Kidney (tissue), 14 donors: ENCODE data around the gene UST. TPM values are rescaled to one million over a fixed set of nuclear protein-coding genes. Genes with fewer than 3 reads are reported as not detected.
"Not testable (repeated sequence)": the region's sequence is repeated elsewhere in the genome, so short reads cannot be mapped to it uniquely, and the experiment has no call there.

Experiments
- DNase-seq, 5 donors: peaks; one replicate each; pipeline ENCODE4 v3.0.0-alpha.2; 2013 to 2020
- FAIRE-seq: peaks from 2 replicates; lab custom pipeline; 2012; peaks lifted over from hg19 to GRCh38; lab: Jason Lieb, UNC
- H3K27ac ChIP-seq, 2 donors: one replicate each; pipeline ENCODE4 v1.7.0; 2013; ENCODE audit warnings: low read depth in 2 of 2, low read length in 2 of 2, inconsistent platforms in 1 of 2
- H3K27me3 ChIP-seq: one replicate; pipeline ENCODE4 v1.7.1; 2013; ENCODE audit warnings: low read length, inconsistent platforms; ENCODE audit not compliant: control insufficient read depth, insufficient read depth
- H3K36me3 ChIP-seq, 3 donors: one replicate each; pipeline versions ENCODE4 v1.7.0 to v1.7.1; 2013; ENCODE audit warnings: low read length in 3 of 3, control low read depth in 1 of 3, inconsistent platforms in 1 of 3; ENCODE audit not compliant: insufficient read depth in 3 of 3, control insufficient read depth in 2 of 3
- H3K4me1 ChIP-seq, 3 donors: one replicate each; pipeline versions ENCODE4 v1.7.0 to v1.7.1; 2013; ENCODE audit warnings: low read length in 3 of 3, inconsistent platforms in 1 of 3, low read depth in 1 of 3; ENCODE audit not compliant: control insufficient read depth in 2 of 3, insufficient read depth in 2 of 3
- H3K4me3 ChIP-seq, 3 donors: one replicate each; pipeline versions ENCODE4 v1.7.0 to v1.8.1; 2013; ENCODE audit warnings: low read length in 3 of 3, control low read depth in 1 of 3, inconsistent platforms in 1 of 3
- H3K9ac ChIP-seq, 3 donors: one replicate each; pipeline versions ENCODE4 v1.7.0 to v1.7.1; 2013; ENCODE audit warnings: low read length in 3 of 3, control low read depth in 1 of 3, inconsistent platforms in 1 of 3
- H3K9me3 ChIP-seq, 3 donors: one replicate each; pipeline versions ENCODE4 v1.7.0 to v1.7.1; 2013; ENCODE audit warnings: low read length in 3 of 3, control low read depth in 1 of 3, inconsistent platforms in 1 of 3; ENCODE audit not compliant: control insufficient read depth in 2 of 3, insufficient read depth in 1 of 3
- intact Hi-C: fragments of 100-400 bp; cut with DNase I; formaldehyde crosslinking; loops from one replicate; pipeline ENCODE4 v1.11.1; 2022
- polyA plus RNA-seq: library from polyadenylated mRNA; stranded (reverse); fragments of 350-450 nt; fragmentation: Illumina TruSeq; extraction: RNeasy Lipid Tissue Mini Kit (QIAGEN cat#74804); gene quantifications from one replicate; pipeline ENCODE4 v1.2.3, GENCODE V29; 2014; ENCODE audit warnings: low read depth, low replicate concordance; ENCODE audit not compliant: insufficient read depth
- total RNA-seq: library from RNA; stranded (reverse); fragmentation: NEBNext Ultra II Directional; extraction: Animal tissue kit (Norgen Biotek cat#: 25700); gene quantifications from one replicate; pipeline ENCODE4 v1.2.1, GENCODE V29; 2021
- TF ChIP-seq, protein P1 (sequence below): IDR thresholded peaks from 3 replicates; pipeline ENCODE4 v1.5.1; 2012; ENCODE audit warnings: mild to moderate bottlenecking, moderate library complexity, borderline replicate concordance; ENCODE audit not compliant: insufficient read depth; ENCODE audit errors: extremely low read depth
- donor health status: control.
- donor health status: control.
- donor health status: control.
- donor health status: control.
- donor health status: control.
- donor health status: DM: yes; HTN: yes; CAD: no.
- donor health status: Normal renal cell carcinoma (clear cell type).

Gene UST
- total and polyA plus RNA-seq, 2 donors from 2014 or later, result 3.2 to 4.2 TPM

DNA sequence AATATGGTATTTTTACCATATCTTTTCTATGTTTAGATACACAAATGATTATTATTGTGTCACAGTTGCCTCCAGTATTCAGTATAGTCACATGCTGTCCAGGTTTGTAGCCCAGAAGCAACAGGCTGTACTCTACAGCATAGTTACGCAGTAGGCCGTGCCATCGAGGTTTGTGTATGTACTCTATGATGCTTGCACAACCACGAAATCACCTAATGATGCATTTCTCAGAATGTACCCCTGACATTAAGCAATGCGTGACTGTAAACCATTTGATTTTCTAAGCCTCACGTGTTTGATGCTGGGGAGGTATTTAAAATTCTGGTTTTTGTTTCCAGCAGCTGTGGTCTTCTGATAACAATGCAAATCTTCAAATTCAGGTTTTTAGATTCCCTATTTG lies 207.6 kb downstream of the UST start:
- Histone ChIP-seq H3K27me3 (no peaks in the 10 kb centered on the region), H3K36me3 (no peaks in the 10 kb centered on the region), H3K9ac (no peak overlapping the region), H3K9me3 (no peaks in the 10 kb centered on the region), H3K27ac (no peak overlapping the region), H3K4me3 (no peak overlapping the region), H3K4me1 (peaks cover 0 to 2% (median 2%) of the 10 kb centered on the region in 3 donors)
- TF ChIP-seq, protein P1, sequence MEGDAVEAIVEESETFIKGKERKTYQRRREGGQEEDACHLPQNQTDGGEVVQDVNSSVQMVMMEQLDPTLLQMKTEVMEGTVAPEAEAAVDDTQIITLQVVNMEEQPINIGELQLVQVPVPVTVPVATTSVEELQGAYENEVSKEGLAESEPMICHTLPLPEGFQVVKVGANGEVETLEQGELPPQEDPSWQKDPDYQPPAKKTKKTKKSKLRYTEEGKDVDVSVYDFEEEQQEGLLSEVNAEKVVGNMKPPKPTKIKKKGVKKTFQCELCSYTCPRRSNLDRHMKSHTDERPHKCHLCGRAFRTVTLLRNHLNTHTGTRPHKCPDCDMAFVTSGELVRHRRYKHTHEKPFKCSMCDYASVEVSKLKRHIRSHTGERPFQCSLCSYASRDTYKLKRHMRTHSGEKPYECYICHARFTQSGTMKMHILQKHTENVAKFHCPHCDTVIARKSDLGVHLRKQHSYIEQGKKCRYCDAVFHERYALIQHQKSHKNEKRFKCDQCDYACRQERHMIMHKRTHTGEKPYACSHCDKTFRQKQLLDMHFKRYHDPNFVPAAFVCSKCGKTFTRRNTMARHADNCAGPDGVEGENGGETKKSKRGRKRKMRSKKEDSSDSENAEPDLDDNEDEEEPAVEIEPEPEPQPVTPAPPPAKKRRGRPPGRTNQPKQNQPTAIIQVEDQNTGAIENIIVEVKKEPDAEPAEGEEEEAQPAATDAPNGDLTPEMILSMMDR, result no peak
- intact Hi-C loops, result loop anchor here (10.0 kb wide), 1 partner anchor 370 kb away; no protein-coding TSS in a partner anchor
- FAIRE-seq, result no peak
- DNase-seq, result no peak

DNA sequence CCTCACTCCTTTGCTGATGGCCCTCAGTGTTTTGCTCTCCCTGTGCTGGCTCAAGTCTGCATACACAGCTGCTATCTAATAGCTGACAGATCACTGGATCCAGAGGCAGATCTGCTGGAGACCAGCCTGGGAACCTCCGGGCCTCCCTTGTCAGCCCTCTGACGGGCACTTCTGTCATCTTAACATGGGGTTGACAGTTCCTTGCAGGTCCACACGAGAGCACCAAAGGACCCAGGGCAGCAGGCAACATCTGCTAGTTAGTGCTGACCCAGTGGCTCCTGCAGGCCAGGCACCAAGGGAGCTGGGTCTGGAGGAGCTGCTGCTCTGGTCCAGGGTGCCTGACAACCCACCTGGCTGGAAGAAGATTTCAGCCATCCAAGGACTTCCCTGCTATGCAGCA lies 208.1 kb downstream of the UST start:
- FAIRE-seq (no peak), DNase-seq (no peak)
- TF ChIP-seq, protein P1, result no peak
- Histone ChIP-seq H3K9ac (no peak overlapping the region), H3K36me3 (no peaks in the 10 kb centered on the region), H3K9me3 (no peaks in the 10 kb centered on the region), H3K27ac (no peak overlapping the region), H3K4me3 (no peak overlapping the region), H3K27me3 (no peaks in the 10 kb centered on the region), H3K4me1 (peaks cover 0 to 2% (median 2%) of the 10 kb centered on the region in 3 donors)
- intact Hi-C loops, result loop anchor here (10.0 kb wide), 1 partner anchor 370 kb away; no protein-coding TSS in a partner anchor

DNA sequence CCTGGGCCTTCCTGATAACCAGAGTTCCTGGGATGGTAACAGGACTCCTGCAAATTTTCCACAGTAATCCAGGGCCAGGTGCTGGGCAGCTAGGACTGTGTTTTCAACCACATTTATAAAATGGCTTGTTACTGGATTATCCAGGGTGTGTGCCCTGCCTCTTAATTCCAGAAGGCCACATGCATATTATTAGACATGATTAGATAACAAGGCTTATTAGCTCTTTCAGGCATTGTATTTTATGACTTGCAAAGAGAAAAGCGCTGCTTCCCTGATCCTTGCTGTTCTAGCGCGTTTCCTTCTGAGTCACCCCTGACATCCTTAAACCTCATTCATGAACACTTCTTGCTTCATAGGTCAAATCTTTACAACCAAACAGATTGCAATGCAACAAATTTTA lies 208.6 kb downstream of the UST start:
- intact Hi-C loops, result loop anchor here (10.0 kb wide), 1 partner anchor 371 kb away; no protein-coding TSS in a partner anchor
- DNase-seq (no peak), FAIRE-seq (no peak)
- no peak overlapping the region for H3K27ac ChIP-seq
- H3K4me3 ChIP-seq, result no peak overlapping the region
- peaks cover 0 to 2% (median 2%) of the 10 kb centered on the region in 3 donors for H3K4me1 ChIP-seq
- no peaks in the 10 kb centered on the region for H3K27me3 ChIP-seq
- H3K36me3 ChIP-seq, result no peaks in the 10 kb centered on the region
- TF ChIP-seq, protein P1, result no peak
- H3K9ac ChIP-seq, result no peak overlapping the region
- no peaks in the 10 kb centered on the region for H3K9me3 ChIP-seq

- H3K27me3 ChIP-seq, H3K4me1 ChIP-seq, H3K9me3 ChIP-seq, H3K27ac ChIP-seq, DNase-seq, H3K36me3 ChIP-seq, FAIRE-seq, H3K9ac ChIP-seq, H3K4me3 ChIP-seq: not testable (repeated sequence)
- intact Hi-C loops, result loop anchor here (10.0 kb wide), 1 partner anchor 371 kb away; no protein-coding TSS in a partner anchor
These were observed 209.3 kb downstream of the UST start for GRCh38 chr6:148956163-148956562.
